LNCAP (cell line): ENCODE results near the gene CCNI2.

Source experiments
- CTCF ChIP-seq: fragments of 450-650 bp; IDR thresholded peaks from 2 replicates; pipeline ENCODE4 v1.5.1; 2017; ENCODE audit warnings: mild to moderate bottlenecking

CCNI2 gene

GRCh38 chr5:132751971-132752580 is 4.8 kb downstream of the CCNI2 start:
- TF ChIP-seq CTCF, result no peak

DNA sequence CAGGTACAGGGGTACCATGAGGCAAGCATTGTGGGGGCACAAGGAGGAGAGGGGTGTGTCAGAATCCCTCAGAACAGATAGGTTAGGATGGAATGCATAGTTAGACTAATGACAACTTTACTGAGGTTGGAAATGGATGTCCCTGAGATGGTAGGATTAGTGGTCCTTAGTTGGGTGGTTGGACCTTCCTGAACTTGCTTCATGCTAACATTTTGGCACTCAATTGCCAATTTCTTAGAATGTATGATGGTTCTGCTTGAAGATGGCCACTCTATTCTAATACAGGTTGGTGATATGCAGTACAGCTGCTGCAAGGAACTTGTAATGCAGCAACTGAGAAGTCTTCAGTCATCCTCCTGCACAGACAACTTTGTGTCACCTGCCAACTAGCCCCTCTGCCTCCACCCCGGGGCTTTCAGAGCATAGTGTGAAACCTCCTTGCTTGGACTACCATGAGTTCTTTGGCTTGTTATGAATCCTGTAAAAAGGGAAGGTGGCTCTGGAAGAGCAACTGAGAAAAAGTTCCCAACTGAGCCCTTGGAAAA is 5.4 kb downstream of the CCNI2 start:
- TF ChIP-seq CTCF, result no peak

GRCh38 chr5:132753135-132753987 is 6.1 kb downstream of the CCNI2 start:
- no peak; the same call in 1 of the 2 replicates for TF ChIP-seq CTCF

DNA sequence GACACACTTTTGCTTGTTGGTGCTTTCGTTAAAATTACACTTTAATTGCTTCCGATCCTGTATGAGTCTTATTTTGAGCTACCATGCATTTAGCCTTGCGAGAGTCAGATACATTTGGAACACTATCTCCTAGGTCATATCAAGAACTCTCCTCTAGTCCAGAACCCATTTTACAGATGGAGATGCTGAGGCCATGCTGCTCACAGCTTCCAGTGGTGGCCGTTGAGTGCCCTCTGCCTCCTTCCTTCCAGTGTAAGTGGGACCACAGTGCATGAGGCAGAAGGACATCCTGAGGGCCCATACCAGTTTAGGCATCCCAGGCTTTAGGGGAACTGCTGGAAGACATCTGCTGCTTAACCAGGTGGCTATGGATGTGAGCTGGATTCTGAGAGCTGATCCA is 6.9 kb downstream of the CCNI2 start:
- no peak for TF ChIP-seq CTCF

DNA sequence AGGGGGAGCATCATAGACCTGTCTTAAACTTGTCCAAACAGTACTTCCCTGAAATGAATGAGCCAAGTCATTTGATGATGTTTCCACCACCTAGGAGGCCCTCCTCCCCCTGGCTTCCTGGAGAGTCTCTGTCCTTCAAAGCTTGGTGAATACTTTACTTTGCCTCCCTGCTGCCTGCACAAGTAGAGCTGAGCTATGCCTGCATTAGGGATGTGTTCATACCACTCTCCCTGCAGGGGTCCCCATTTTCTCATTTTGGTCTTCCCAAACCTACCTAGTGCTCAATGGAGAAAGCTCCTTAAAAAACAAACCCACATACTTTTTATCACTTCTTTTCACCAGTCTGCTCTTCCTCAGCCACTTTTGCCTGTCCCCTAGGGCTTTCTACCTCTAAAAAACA is 7.7 kb downstream of the CCNI2 start:
- no peak for TF ChIP-seq CTCF

GRCh38 chr5:132756542-132756941 is 9.3 kb downstream of the CCNI2 start:
- TF ChIP-seq CTCF, result no peak

- TF ChIP-seq CTCF, result no peak
These were observed 11.2 kb downstream of the CCNI2 start for GRCh38 chr5:132758451-132758850.
